ENCODE measurements around the gene TFAP2B. TPM values are rescaled to one million over a fixed set of nuclear protein-coding genes. Genes with fewer than 3 reads are reported as not detected.

The TFAP2B gene
- total RNA-seq, 4 donors from 2014 or later = not detected

GRCh38 chr6:50842446-50842845, 23.8 kb downstream of the TFAP2B start:
- H3K4me3 ChIP-seq (replicated peaks in 1 of 3) = no peak overlapping the region
- peaks cover 64% of the 10 kb centered on the region for H3K27me3 ChIP-seq
- intact Hi-C loops (cut with DNase I) = no loop called here
- H3K4me1 ChIP-seq = peaks cover 0 to 6% of the 10 kb centered on the region in 2 donors
- no peak for TF ChIP-seq CTCF (IDR thresholded peaks at IDR 0.05)
- TF ChIP-seq POLR2A (IDR thresholded peaks at IDR 0.05) = no peak
- H3K9me3 ChIP-seq = no peaks in the 10 kb centered on the region
- H3K36me3 ChIP-seq = no peaks in the 10 kb centered on the region
- no peak for DNase-seq
- WGBS, 2 donors = 10 to 14% methylated on average over 7 of the region's 7 CpGs
- H3K27ac ChIP-seq = no peak overlapping the region

GRCh38 chr6:50842861-50843384, 24.3 kb downstream of the TFAP2B start:
- TF ChIP-seq CTCF (IDR thresholded peaks at IDR 0.05) (no peak), POLR2A (IDR thresholded peaks at IDR 0.05) (no peak)
- Histone ChIP-seq H3K9me3 (no peaks in the 10 kb centered on the region), H3K27me3 (peaks cover 64% of the 10 kb centered on the region), H3K4me3 (replicated peaks in 1 of 3) (no peak overlapping the region), H3K27ac (no peak overlapping the region), H3K36me3 (no peaks in the 10 kb centered on the region), H3K4me1 (peaks cover 0 to 4% of the 10 kb centered on the region in 2 donors)
- intact Hi-C loops (cut with DNase I) = no loop called here
- DNase-seq = no peak
- WGBS, 2 donors = 5% methylated on average over 30 to 32 of the region's 32 CpGs

GRCh38 chr6:50843842-50844241, 25.2 kb downstream of the TFAP2B start:
- H3K4me3 ChIP-seq (replicated peaks in 1 of 3) = no peak overlapping the region

GRCh38 chr6:50845499-50846143, 26.9 kb downstream of the TFAP2B start:
- Histone ChIP-seq H3K9me3 (no peaks in the 10 kb centered on the region), H3K4me3 (replicated peaks in 1 of 3) (no peak overlapping the region), H3K27ac (no peak overlapping the region), H3K27me3 (peaks cover 56% of the 10 kb centered on the region), H3K36me3 (no peaks in the 10 kb centered on the region), H3K4me1 (peaks cover 0 to 10% of the 10 kb centered on the region in 2 donors)
- DNase-seq = no peak
- 7 to 8% methylated on average over 18 to 32 of the region's 44 CpGs for WGBS, 2 donors
- no peak for TF ChIP-seq POLR2A (IDR thresholded peaks at IDR 0.05)
- TF ChIP-seq CTCF (IDR thresholded peaks at IDR 0.05) = no peak
- intact Hi-C loops (cut with DNase I) = no loop called here

More at GRCh38 chr6:50843842-50844241, 25.2 kb downstream of the TFAP2B start:
- Histone ChIP-seq H3K9me3 (no peaks in the 10 kb centered on the region), H3K27ac (no peak overlapping the region), H3K36me3 (no peaks in the 10 kb centered on the region), H3K4me1 (no peaks in the 10 kb centered on the region), H3K27me3 (peaks cover 64% of the 10 kb centered on the region)
- TF ChIP-seq POLR2A (IDR thresholded peaks at IDR 0.05) = no peak
- no peak for TF ChIP-seq CTCF (IDR thresholded peaks at IDR 0.05)
- intact Hi-C loops (cut with DNase I) = no loop called here
- no peak for DNase-seq
- WGBS, 2 donors = 4 to 9% methylated on average over 20 of the region's 20 CpGs

GRCh38 chr6:50846144-50846851, 27.6 kb downstream of the TFAP2B start:
- no peak for DNase-seq
- Histone ChIP-seq H3K27me3 (peaks cover 51% of the 10 kb centered on the region), H3K36me3 (no peaks in the 10 kb centered on the region), H3K9me3 (no peaks in the 10 kb centered on the region), H3K4me1 (peaks cover 0 to 10% of the 10 kb centered on the region in 2 donors), H3K27ac (no peak overlapping the region), H3K4me3 (replicated peaks in 1 of 3) (no peak overlapping the region)
- no peak for TF ChIP-seq POLR2A (IDR thresholded peaks at IDR 0.05)
- no peak for TF ChIP-seq CTCF (IDR thresholded peaks at IDR 0.05)
- intact Hi-C loops (cut with DNase I) = no loop called here
- WGBS, 2 donors = 4 to 8% methylated on average over 16 of the region's 16 CpGs

Measured in thyroid gland (tissue), 4 donors.